ENCODE results near the gene SLC35F3. TPM values are rescaled to one million over a fixed set of nuclear protein-coding genes. Genes with fewer than 3 reads are reported as not detected.
"Not testable (repeated sequence)": the region's sequence is repeated elsewhere in the genome, so short reads cannot be mapped to it uniquely, and the experiment has no call there.

Gene SLC35F3
- total RNA-seq, 1 experiment from 2014 or later: not detected

DNA sequence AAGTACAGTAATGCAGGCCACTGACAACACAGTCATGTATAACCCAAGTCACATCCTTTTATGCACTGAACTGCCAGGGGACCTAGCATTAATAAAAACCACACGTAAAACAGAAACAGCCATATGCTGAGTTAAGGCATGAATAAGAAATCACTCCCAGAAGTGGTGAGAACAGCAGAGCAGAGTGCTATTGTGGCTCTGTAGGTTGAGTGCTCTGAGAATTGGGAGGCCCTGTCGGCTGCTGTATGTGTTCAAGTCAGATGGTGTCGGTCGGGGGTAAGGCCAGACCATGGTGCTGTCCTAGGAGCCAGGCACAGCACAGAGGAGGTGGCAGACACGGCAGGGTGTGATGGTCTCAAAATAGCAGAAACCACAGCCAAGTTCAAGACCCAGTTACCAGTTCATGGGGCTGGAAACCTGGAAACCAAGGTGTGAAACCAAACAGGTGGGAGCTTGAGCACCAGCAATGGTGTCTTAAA lies 342.2 kb downstream of the SLC35F3 start:
- H3K79me2 ChIP-seq (ENCODE audit: low read length): no peaks in the 10 kb centered on the region
- no peaks in the 10 kb centered on the region for H3K36me3 ChIP-seq (ENCODE audit: insufficient read depth, low read length)
- no peak for DNase-seq
- no peak overlapping the region for H3K4me3 ChIP-seq (ENCODE audit: low read length)
- no peaks in the 10 kb centered on the region for H4K20me1 ChIP-seq (ENCODE audit: insufficient read depth, low read depth, low read length)
- no peaks in the 10 kb centered on the region for H3K27me3 ChIP-seq (ENCODE audit: low read length)
- H3K9me3 ChIP-seq (ENCODE audit: low read length): no peaks in the 10 kb centered on the region
- no peaks in the 10 kb centered on the region for H3K9me2 ChIP-seq (replicated peaks; ENCODE audit: insufficient read depth, low read length)
- H3K9ac ChIP-seq (ENCODE audit: low read length): no peak overlapping the region
- no peak overlapping the region for H2AFZ ChIP-seq (ENCODE audit: low read length)
- H3K27ac ChIP-seq (ENCODE audit: low read length): no peak overlapping the region
- no peaks in the 10 kb centered on the region for H3K4me1 ChIP-seq (ENCODE audit: low read length)
- no peak overlapping the region for H3K4me2 ChIP-seq (ENCODE audit: low read depth, low read length, poor library complexity, severe bottlenecking)

GRCh38 chr1:234247746-234248145 lies 343.3 kb downstream of the SLC35F3 start:
- H2AFZ ChIP-seq (ENCODE audit: low read length); H3K27me3 ChIP-seq (ENCODE audit: low read length); H3K36me3 ChIP-seq (ENCODE audit: insufficient read depth, low read length); H3K4me3 ChIP-seq (ENCODE audit: low read length); H3K9ac ChIP-seq (ENCODE audit: low read length); H3K4me2 ChIP-seq (ENCODE audit: low read depth, low read length, poor library complexity, severe bottlenecking); H3K9me3 ChIP-seq (ENCODE audit: low read length); H3K79me2 ChIP-seq (ENCODE audit: low read length); H3K9me2 ChIP-seq (replicated peaks; ENCODE audit: insufficient read depth, low read length); H3K4me1 ChIP-seq (ENCODE audit: low read length); DNase-seq; H3K27ac ChIP-seq (ENCODE audit: low read length); H4K20me1 ChIP-seq (ENCODE audit: insufficient read depth, low read depth, low read length): not testable (repeated sequence)

DNA sequence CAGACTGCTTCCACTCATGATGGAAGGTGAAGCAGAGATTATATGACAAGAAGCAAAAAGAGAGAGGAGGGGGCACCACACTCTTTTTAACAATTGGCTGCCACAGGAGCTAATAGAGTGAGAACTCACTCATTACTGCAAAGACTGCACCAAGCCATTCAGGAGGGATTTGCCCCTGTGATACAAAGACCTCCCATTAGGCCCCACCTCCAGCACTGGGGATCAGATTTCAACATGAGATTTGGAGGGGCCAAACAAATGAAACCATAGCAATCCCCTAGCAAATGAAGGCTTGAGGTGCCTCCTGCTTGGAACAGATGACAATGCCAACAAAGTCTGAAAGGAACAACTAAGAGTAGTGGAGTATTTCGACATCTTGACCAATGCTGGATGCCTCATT lies 346.3 kb downstream of the SLC35F3 start:
- no peak for DNase-seq
- Histone ChIP-seq H3K4me2 (ENCODE audit: low read depth, low read length, poor library complexity, severe bottlenecking) (no peak overlapping the region), H3K9me2 (replicated peaks; ENCODE audit: insufficient read depth, low read length) (no peaks in the 10 kb centered on the region), H4K20me1 (ENCODE audit: insufficient read depth, low read depth, low read length) (no peaks in the 10 kb centered on the region), H3K27me3 (ENCODE audit: low read length) (no peaks in the 10 kb centered on the region), H3K4me3 (ENCODE audit: low read length) (no peak overlapping the region), H3K9me3 (ENCODE audit: low read length) (no peaks in the 10 kb centered on the region), H2AFZ (ENCODE audit: low read length) (no peak overlapping the region), H3K79me2 (ENCODE audit: low read length) (no peaks in the 10 kb centered on the region), H3K9ac (ENCODE audit: low read length) (no peak overlapping the region), H3K4me1 (ENCODE audit: low read length) (no peaks in the 10 kb centered on the region), H3K36me3 (ENCODE audit: insufficient read depth, low read length) (no peaks in the 10 kb centered on the region), H3K27ac (ENCODE audit: low read length) (no peak overlapping the region)

- H3K36me3 ChIP-seq (ENCODE audit: insufficient read depth, low read length): no peaks in the 10 kb centered on the region
- no peaks in the 10 kb centered on the region for H4K20me1 ChIP-seq (ENCODE audit: insufficient read depth, low read depth, low read length)
- DNase-seq: no peak
- H3K9ac ChIP-seq (ENCODE audit: low read length): no peak overlapping the region
- H3K4me2 ChIP-seq (ENCODE audit: low read depth, low read length, poor library complexity, severe bottlenecking): no peak overlapping the region
- H3K27ac ChIP-seq (ENCODE audit: low read length): no peak overlapping the region
- H2AFZ ChIP-seq (ENCODE audit: low read length): no peak overlapping the region
- no peaks in the 10 kb centered on the region for H3K79me2 ChIP-seq (ENCODE audit: low read length)
- H3K4me1 ChIP-seq (ENCODE audit: low read length): no peaks in the 10 kb centered on the region
- no peaks in the 10 kb centered on the region for H3K9me3 ChIP-seq (ENCODE audit: low read length)
- H3K27me3 ChIP-seq (ENCODE audit: low read length): no peaks in the 10 kb centered on the region
- H3K4me3 ChIP-seq (ENCODE audit: low read length): no peak overlapping the region
- H3K9me2 ChIP-seq (replicated peaks; ENCODE audit: insufficient read depth, low read length): no peaks in the 10 kb centered on the region
Measured at GRCh38 chr1:234253732-234254131, 349.3 kb downstream of the SLC35F3 start.

DNA sequence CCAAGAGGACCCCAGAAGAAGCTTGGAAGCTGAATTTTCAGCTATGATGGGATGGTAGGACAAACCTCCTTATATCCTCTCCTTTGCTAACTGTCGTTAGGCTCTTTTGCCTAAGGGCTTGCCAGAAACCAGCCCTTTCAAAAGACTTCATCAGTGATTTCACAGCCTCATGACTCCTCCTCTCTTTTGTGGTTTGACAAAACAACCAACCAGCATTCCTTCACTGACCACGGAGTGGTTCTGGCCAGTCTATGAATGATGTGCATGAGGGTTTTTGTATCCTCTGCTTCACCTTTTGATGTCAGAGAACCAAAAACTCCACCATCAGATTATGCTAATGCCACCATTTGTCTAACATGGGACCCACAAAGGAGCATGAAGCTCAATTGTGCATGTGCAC lies 351.9 kb downstream of the SLC35F3 start:
- H3K27ac ChIP-seq (ENCODE audit: low read length): no peak overlapping the region

GRCh38 chr1:234258071-234258470 lies 353.6 kb downstream of the SLC35F3 start:
- Histone ChIP-seq H3K4me3 (ENCODE audit: low read length) (no peak overlapping the region), H4K20me1 (ENCODE audit: insufficient read depth, low read depth, low read length) (no peaks in the 10 kb centered on the region), H3K36me3 (ENCODE audit: insufficient read depth, low read length) (no peaks in the 10 kb centered on the region), H3K27me3 (ENCODE audit: low read length) (no peaks in the 10 kb centered on the region), H3K9me2 (replicated peaks; ENCODE audit: insufficient read depth, low read length) (no peaks in the 10 kb centered on the region), H3K27ac (ENCODE audit: low read length) (no peak overlapping the region), H3K4me1 (ENCODE audit: low read length) (no peaks in the 10 kb centered on the region), H3K4me2 (ENCODE audit: low read depth, low read length, poor library complexity, severe bottlenecking) (no peak overlapping the region), H3K9me3 (ENCODE audit: low read length) (no peaks in the 10 kb centered on the region), H3K9ac (ENCODE audit: low read length) (no peak overlapping the region), H3K79me2 (ENCODE audit: low read length) (no peaks in the 10 kb centered on the region), H2AFZ (ENCODE audit: low read length) (no peak overlapping the region)
- DNase-seq: no peak

More for the DNA sequence above, 351.9 kb downstream of the SLC35F3 start:
- Histone ChIP-seq H3K9ac (ENCODE audit: low read length) (no peak overlapping the region), H3K4me2 (ENCODE audit: low read depth, low read length, poor library complexity, severe bottlenecking) (no peak overlapping the region), H3K4me1 (ENCODE audit: low read length) (no peaks in the 10 kb centered on the region), H3K27me3 (ENCODE audit: low read length) (no peaks in the 10 kb centered on the region), H3K4me3 (ENCODE audit: low read length) (no peak overlapping the region), H2AFZ (ENCODE audit: low read length) (no peak overlapping the region), H4K20me1 (ENCODE audit: insufficient read depth, low read depth, low read length) (no peaks in the 10 kb centered on the region), H3K79me2 (ENCODE audit: low read length) (no peaks in the 10 kb centered on the region), H3K36me3 (ENCODE audit: insufficient read depth, low read length) (no peaks in the 10 kb centered on the region), H3K9me2 (replicated peaks; ENCODE audit: insufficient read depth, low read length) (no peaks in the 10 kb centered on the region), H3K9me3 (ENCODE audit: low read length) (no peaks in the 10 kb centered on the region)
- no peak for DNase-seq

- H3K9me3 ChIP-seq (ENCODE audit: low read length): no peaks in the 10 kb centered on the region
- H3K9ac ChIP-seq (ENCODE audit: low read length): no peak overlapping the region
- H2AFZ ChIP-seq (ENCODE audit: low read length): no peak overlapping the region
- H3K4me1 ChIP-seq (ENCODE audit: low read length): no peaks in the 10 kb centered on the region
- no peak overlapping the region for H3K27ac ChIP-seq (ENCODE audit: low read length)
- H4K20me1 ChIP-seq (ENCODE audit: insufficient read depth, low read depth, low read length): no peaks in the 10 kb centered on the region
- DNase-seq: no peak
- no peaks in the 10 kb centered on the region for H3K9me2 ChIP-seq (replicated peaks; ENCODE audit: insufficient read depth, low read length)
- H3K27me3 ChIP-seq (ENCODE audit: low read length): no peaks in the 10 kb centered on the region
- no peaks in the 10 kb centered on the region for H3K36me3 ChIP-seq (ENCODE audit: insufficient read depth, low read length)
- H3K4me2 ChIP-seq (ENCODE audit: low read depth, low read length, poor library complexity, severe bottlenecking): no peak overlapping the region
- no peak overlapping the region for H3K4me3 ChIP-seq (ENCODE audit: low read length)
- no peaks in the 10 kb centered on the region for H3K79me2 ChIP-seq (ENCODE audit: low read length)
Measured at GRCh38 chr1:234260578-234260977, 356.1 kb downstream of the SLC35F3 start.

- H3K4me3 ChIP-seq (ENCODE audit: low read length): no peak overlapping the region
- no peaks in the 10 kb centered on the region for H3K9me3 ChIP-seq (ENCODE audit: low read length)
- H3K27me3 ChIP-seq (ENCODE audit: low read length): no peaks in the 10 kb centered on the region
- no peaks in the 10 kb centered on the region for H4K20me1 ChIP-seq (ENCODE audit: insufficient read depth, low read depth, low read length)
- no peak overlapping the region for H3K9ac ChIP-seq (ENCODE audit: low read length)
- H3K27ac ChIP-seq (ENCODE audit: low read length): no peak overlapping the region
- H3K79me2 ChIP-seq (ENCODE audit: low read length): no peaks in the 10 kb centered on the region
- DNase-seq: no peak
- no peak overlapping the region for H2AFZ ChIP-seq (ENCODE audit: low read length)
- no peaks in the 10 kb centered on the region for H3K4me1 ChIP-seq (ENCODE audit: low read length)
- H3K36me3 ChIP-seq (ENCODE audit: insufficient read depth, low read length): no peaks in the 10 kb centered on the region
- H3K9me2 ChIP-seq (replicated peaks; ENCODE audit: insufficient read depth, low read length): no peaks in the 10 kb centered on the region
- no peak overlapping the region for H3K4me2 ChIP-seq (ENCODE audit: low read depth, low read length, poor library complexity, severe bottlenecking)
Measured at GRCh38 chr1:234261545-234261944, 357.1 kb downstream of the SLC35F3 start.

Measured in Karpas-422 (cell line).